Nephron progenitor cell (in vitro differentiated cells): ENCODE data around the gene MYH9.
A peak's percentile ranks its signal among the peaks of the same experiment; 100 is the strongest.

ENCODE experiments used
- DNase-seq: peaks from one replicate; pipeline ENCODE4 v3.0.0; 2021
- H3K27ac Mint-ChIP-seq: 2 replicates; pipeline ENCODE4 v1.8.0; 2021; ENCODE audit warnings: mild to moderate bottlenecking, moderate library complexity, mixed read lengths
- H3K27me3 Mint-ChIP-seq: 2 replicates; pipeline ENCODE4 v1.8.0; 2021; ENCODE audit warnings: mild to moderate bottlenecking, low read depth, mixed read lengths; ENCODE audit not compliant: poor library complexity
- H3K36me3 Mint-ChIP-seq: 2 replicates; pipeline ENCODE4 v1.8.0; 2021; ENCODE audit warnings: low read depth, mixed read lengths
- H3K4me1 Mint-ChIP-seq: 2 replicates; pipeline ENCODE4 v1.8.0; 2021; ENCODE audit warnings: mixed read lengths
- H3K4me3 Mint-ChIP-seq: 2 replicates; pipeline ENCODE4 v1.8.0; 2021; ENCODE audit warnings: mild to moderate bottlenecking, moderate library complexity, mixed read lengths
- H3K9me3 Mint-ChIP-seq: 2 replicates; pipeline ENCODE4 v1.8.0; 2021; ENCODE audit warnings: mild to moderate bottlenecking, moderate library complexity, mixed read lengths
- CTCF ChIP-seq: fragments of 200-600 bp; sonication (generic); IDR thresholded peaks from 2 replicates; pipeline ENCODE4 v1.5.0; 2021; ENCODE audit warnings: antibody characterized with exemption

Gene MYH9

DNA sequence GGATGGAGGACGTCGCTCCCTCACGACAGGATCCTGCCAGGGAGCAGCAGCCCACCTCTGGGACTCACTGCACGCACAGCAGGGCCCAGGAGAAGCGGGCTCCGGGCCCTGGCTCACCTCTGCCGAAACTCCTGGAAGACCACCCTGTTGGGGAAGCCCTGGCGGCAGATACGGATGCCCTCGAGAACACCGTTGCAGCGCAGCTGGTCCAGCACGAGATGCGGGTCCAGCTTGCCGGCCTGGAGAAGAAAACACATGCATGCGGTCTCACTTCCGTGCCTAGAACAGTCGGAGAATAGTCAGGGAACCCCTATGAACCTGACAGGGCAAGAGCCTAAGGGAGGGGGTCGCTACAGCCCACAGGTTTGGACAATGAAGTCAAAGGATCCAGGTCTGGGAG is 82.0 kb downstream of the MYH9 start:
- no peak for TF ChIP-seq CTCF
- Mint-ChIP-seq H3K4me3 (no peak overlapping the region), H3K36me3 (peaks cover 56% of the 10 kb centered on the region), H3K4me1 (no peaks in the 10 kb centered on the region), H3K9me3 (no peaks in the 10 kb centered on the region), H3K27ac (no peak overlapping the region), H3K27me3 (no peaks in the 10 kb centered on the region)
- DNase-seq = no peak

- peaks cover 58% of the 10 kb centered on the region for H3K36me3 Mint-ChIP-seq
- no peak for TF ChIP-seq CTCF
- H3K27me3 Mint-ChIP-seq = no peaks in the 10 kb centered on the region
- no peak overlapping the region for H3K4me3 Mint-ChIP-seq
- no peaks in the 10 kb centered on the region for H3K4me1 Mint-ChIP-seq
- DNase-seq = no peak
- no peak overlapping the region for H3K27ac Mint-ChIP-seq
- H3K9me3 Mint-ChIP-seq = no peaks in the 10 kb centered on the region
Observed at GRCh38 chr22:36304429-36304828, 83.3 kb downstream of the MYH9 start.

DNA sequence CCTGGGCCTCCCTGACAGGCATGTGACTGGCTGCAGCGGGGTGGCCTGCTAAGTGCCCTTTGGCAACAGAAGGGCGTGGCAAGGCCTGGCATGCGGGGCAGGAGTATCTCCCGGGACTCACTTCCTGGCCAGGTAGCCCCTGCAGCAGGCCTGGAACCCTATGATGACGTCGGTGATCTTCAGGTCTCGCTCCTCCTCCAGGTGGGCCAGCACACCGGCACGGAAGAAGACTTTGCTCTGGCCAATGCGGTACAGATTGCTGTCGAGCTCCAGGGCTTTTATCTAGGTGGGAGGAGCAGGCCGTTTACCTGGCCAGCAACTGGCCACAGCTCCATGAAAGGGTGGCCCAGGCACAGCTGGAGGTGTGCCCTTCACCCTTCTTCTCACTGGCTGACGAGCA is 83.9 kb downstream of the MYH9 start:
- DNase-seq = no peak
- Mint-ChIP-seq H3K27me3 (no peaks in the 10 kb centered on the region), H3K27ac (no peak overlapping the region), H3K4me3 (no peak overlapping the region), H3K9me3 (no peaks in the 10 kb centered on the region), H3K4me1 (no peaks in the 10 kb centered on the region), H3K36me3 (peaks cover 53% of the 10 kb centered on the region)
- TF ChIP-seq CTCF = no peak

DNA sequence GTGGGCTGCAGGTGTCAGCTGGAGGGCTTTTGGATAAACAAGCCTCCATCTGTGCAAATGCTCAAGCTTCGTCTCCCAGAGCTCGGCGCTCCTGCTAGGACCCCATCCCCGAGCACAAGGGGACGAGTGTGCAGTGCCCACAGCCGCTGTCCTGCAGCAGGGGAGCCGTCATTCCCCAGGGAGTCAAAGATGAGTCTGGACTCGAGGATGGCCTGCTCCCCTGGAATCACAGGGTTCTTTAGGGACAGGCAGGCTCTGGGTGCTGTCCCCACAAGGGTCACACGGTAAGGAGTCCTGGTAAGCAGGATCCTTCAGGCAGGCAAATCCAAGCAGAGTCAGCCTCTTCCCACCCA is 84.7 kb downstream of the MYH9 start:
- Mint-ChIP-seq H3K9me3 (no peaks in the 10 kb centered on the region), H3K27ac (no peak overlapping the region), H3K36me3 (peaks cover 48% of the 10 kb centered on the region), H3K4me3 (no peak overlapping the region), H3K27me3 (no peaks in the 10 kb centered on the region), H3K4me1 (no peaks in the 10 kb centered on the region)
- DNase-seq = no peak
- TF ChIP-seq CTCF = no peak

DNA sequence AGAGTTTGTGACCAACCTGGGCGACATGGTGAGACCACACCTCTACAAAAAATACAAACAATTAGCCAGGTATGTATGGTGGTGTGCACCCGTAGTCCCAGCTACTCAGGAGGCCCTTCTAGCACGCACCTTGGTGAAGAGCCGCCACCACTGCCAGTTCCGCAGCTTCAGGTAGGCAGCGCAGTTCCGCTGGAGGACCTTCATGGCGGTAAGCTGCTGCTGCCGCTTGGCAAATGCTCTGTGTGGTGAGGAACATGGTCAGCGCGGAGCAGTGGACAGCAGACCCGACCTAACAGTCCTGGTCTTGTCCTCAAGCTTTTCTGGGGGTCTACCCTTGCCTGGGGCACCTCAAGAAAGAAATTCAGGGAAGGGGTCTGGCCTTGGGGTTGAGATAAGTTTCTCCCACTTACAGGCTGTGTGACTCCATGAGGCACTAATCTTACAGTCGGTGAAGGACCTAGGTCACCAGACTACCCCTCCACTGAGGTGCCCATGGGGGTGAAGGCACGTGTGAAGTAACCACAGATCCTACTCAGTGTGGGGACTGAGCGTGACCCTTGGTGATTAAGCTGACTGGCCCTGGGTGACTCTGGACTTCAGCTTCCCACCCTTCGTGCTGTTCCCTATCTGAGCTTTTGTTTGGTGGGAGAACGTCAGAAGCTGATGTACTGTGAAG is 85.2 kb downstream of the MYH9 start:
- DNase-seq = no peak
- H3K4me3 Mint-ChIP-seq = no peak overlapping the region
- no peak for TF ChIP-seq CTCF
- no peaks in the 10 kb centered on the region for H3K4me1 Mint-ChIP-seq
- no peaks in the 10 kb centered on the region for H3K27me3 Mint-ChIP-seq
- no peaks in the 10 kb centered on the region for H3K9me3 Mint-ChIP-seq
- no peak overlapping the region for H3K27ac Mint-ChIP-seq
- peaks cover 53% of the 10 kb centered on the region for H3K36me3 Mint-ChIP-seq

- Mint-ChIP-seq H3K27me3 (no peaks in the 10 kb centered on the region), H3K36me3 (peaks cover 55% of the 10 kb centered on the region), H3K9me3 (no peaks in the 10 kb centered on the region), H3K4me1 (no peaks in the 10 kb centered on the region), H3K4me3 (no peak overlapping the region), H3K27ac (peak overlapping the region; percentile 69)
- no peak for TF ChIP-seq CTCF
- no peak for DNase-seq
Observed at GRCh38 chr22:36301851-36302250, 85.9 kb downstream of the MYH9 start.
